Heart left ventricle (tissue), 13 donors: ENCODE data around the gene STK24.

Source experiments
- POLR2A ChIP-seq, 2 donors: fragments of 450-650 bp; IDR thresholded peaks; one replicate each; pipeline ENCODE4 v1.6.1; 2017; ENCODE audit warnings: antibody characterized with exemption in 2 of 2, mild to moderate bottlenecking in 2 of 2, moderate library complexity in 2 of 2
- TF ChIP-seq, protein P1 (sequence below), 12 donors: fragments of 200-600 bp; sonication (generic) in 4 of 12; IDR thresholded peaks; one replicate each; pipeline versions ENCODE4 v1.5.0 to v1.8.0; 2018 to 2022; ENCODE audit warnings: antibody characterized with exemption in 12 of 12, mild to moderate bottlenecking in 5 of 12
- donor health status: ischemic (EF 13 %, LVEDD 7.1; RV severe dilation, severe dysfunction).
- donor health status: DM: no; HTN: yes; CAD: no.
- donor health status: DM: no; HTN: no; CAD: no.
- donor health status: ischemic (EF 25% LVEDD 6.9; RV normal size, moderate dysfunction).
- donor health status: ischemic (EF 25% LVEDD 5.7; RV mildly dilated, moderate dysfunction).
- donor health status: ischemic (EF 35%, LVEDD 5.7; RV mildly dilated, moderate dysfunction).
- donor health status: nonischemic (EF 11% LVEDD 7.7; RV severe dilation, severe dysfunction).
- donor health status: DM: yes; HTN: yes; CAD: no.
- donor health status: PGD.
- donor health status: ischemic (EF 29% LVEDD 5.4; RV normal size, mild dysfunction).
- donor health status: nonischemic (EF 23%, LVEDD 6.1; RV moderate dilation, normal function).

GRCh38 chr13:98446234-98446621, 130.7 kb downstream of the STK24 start:
- TF ChIP-seq, protein P1, sequence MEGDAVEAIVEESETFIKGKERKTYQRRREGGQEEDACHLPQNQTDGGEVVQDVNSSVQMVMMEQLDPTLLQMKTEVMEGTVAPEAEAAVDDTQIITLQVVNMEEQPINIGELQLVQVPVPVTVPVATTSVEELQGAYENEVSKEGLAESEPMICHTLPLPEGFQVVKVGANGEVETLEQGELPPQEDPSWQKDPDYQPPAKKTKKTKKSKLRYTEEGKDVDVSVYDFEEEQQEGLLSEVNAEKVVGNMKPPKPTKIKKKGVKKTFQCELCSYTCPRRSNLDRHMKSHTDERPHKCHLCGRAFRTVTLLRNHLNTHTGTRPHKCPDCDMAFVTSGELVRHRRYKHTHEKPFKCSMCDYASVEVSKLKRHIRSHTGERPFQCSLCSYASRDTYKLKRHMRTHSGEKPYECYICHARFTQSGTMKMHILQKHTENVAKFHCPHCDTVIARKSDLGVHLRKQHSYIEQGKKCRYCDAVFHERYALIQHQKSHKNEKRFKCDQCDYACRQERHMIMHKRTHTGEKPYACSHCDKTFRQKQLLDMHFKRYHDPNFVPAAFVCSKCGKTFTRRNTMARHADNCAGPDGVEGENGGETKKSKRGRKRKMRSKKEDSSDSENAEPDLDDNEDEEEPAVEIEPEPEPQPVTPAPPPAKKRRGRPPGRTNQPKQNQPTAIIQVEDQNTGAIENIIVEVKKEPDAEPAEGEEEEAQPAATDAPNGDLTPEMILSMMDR (IDR thresholded peaks at IDR 0.05) = no peak
- no peak for TF ChIP-seq POLR2A (IDR thresholded peaks at IDR 0.05)
